Stimulated activated CD8-positive, alpha-beta memory T cell treated with anti-CD3 and anti-CD28 coated beads, Interleukin-12 subunit alpha, Interleukin-12 subunit beta, amount 100 ng/mL, for 24 hours (primary cell): ENCODE data around the gene ABHD14A.
"Not testable (repeated sequence)": the region's sequence is repeated elsewhere in the genome, so short reads cannot be mapped to it uniquely, and the experiment has no call there.

Experiments
- DNase-seq: peaks from one replicate; pipeline ENCODE4 v3.0.0-alpha.2; 2020; ENCODE audit errors: extremely low read depth

The ABHD14A gene

DNA sequence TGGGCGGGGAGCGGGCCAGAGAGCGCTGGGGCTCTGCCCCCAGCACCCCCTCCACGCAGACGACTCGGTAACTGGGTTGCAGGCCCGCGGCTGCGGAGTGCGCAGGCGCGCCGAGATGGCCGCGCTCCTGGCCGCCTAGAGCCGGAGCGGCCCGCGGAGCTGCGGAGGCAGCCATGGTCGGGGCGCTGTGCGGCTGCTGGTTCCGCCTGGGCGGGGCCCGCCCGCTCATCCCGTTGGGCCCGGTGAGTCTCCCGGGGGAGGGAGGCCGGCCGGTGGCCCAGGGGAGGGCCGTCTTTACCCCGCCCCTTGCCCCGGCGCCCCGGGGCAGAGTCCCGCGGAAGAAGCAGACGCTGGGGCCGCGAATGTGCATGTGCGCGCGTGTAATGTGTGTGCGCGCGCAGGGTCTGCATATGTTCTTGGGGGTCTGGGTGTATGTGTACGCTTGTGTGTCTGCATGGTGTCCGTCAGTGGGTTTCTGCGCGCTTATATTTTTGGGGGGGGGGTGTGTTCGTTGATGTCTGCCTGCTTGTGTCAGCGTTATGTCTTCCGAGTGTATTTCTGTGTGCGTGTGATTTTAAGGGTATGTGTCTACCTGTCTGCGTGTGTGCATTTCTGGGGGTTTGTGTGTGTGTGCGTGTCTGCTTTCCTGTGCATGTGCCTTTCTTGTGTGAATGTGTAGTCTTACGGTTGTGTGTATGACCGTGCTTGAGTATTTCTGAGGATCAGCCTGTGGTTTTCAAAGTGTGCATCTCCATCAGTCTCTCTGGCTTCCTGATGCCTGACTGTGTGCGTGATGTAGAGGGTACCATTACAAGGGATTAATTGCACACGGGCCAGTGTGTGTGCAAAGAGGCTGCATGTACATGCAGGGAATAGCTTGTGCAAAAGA is at the start of gene ABHD14A:
TSS of gene ABHD14A (plus strand) at position 102 of the 889 bp plus-strand sequence. CDS start at position 174, 72 bp downstream.
- peak; percentile 37 for DNase-seq

DNA sequence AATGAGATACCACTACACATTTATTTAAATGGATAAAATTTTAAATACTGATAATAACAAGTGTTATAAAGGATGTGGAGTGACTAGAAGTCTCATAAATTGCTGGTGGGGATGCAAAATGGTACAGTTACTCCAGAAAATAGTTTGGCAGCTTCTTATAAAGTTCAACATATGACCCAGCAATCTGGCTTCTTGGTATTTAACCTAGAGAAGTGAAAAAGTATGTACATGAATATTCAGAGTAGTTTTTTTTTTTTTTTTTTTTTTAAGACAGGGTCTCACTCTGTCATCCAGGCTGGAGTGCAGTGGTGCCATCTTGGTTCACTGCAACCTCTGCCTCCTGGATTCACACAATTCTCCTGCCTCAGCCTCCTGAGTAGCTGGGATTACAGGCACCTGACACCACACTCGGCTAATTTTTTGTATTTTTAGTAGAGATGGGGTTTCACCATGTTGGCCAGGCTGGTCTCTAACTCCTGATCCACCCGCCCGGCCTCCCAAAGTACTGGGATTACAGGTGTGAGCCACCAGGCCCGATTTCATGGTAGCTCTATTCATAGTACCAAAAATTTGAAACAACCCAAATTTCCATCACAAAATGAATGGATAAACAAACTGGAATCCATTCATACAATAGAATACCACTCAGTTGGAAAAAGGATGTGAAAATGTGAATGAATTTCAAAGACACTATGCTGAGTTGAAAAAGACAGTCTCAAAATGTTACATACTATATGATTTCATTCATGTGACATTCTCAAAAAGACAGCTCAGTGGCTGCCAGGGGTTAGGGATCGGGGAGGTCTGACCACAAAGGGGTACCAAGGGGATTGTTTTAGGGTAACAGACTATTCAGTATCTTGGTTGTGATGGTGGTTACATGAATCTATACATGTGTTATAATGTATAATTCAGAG is 47.5 kb upstream of the ABHD14A start:
- DNase-seq: no peak

DNA sequence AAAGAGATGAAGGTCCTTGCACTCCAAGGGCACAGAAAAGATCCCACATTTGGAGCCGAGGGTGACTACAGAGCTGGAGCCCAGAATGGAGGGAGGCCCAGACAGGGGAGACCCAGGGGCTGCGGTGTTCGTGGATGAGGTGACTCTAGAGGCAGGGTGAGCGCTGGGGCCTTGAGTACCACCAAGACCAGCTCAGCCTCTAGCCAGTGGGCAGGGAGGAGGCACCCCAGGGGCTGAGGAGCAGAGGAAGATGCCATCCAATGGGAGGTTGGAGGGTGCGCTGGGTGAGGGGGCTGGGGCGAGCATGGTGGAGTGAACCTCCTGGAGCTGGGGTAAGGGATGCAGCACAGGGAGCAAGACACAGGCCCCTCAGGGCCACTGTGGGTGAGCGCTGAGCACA is 46.4 kb upstream of the ABHD14A start:
- no peak for DNase-seq

GRCh38 chr3:51928981-51929380 is 45.9 kb upstream of the ABHD14A start:
- DNase-seq: not testable (repeated sequence)

GRCh38 chr3:51929420-51930003 is 45.4 kb upstream of the ABHD14A start:
- no peak for DNase-seq

DNA sequence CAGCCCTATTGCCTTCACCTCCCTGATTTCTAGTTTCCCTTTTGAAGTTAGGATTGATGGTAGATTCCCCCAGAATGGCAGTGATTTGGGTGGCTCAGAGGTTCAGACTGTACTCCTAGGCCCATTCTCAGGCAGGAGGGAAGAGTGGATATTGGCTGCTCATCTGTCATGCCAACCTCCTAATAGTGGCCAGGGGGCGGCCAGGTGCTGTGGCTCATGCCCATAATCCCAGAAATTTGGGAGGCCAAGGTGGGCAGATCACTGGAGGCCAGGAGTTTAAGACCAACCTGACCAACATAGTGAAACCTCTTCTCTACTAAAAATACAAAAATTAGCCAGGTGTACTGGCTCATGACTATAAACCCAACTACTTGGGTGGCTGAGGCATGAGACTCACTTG is 44.4 kb upstream of the ABHD14A start:
- no peak for DNase-seq

- DNase-seq: no peak
These were observed 43.1 kb upstream of the ABHD14A start for GRCh38 chr3:51931756-51932155.

DNA sequence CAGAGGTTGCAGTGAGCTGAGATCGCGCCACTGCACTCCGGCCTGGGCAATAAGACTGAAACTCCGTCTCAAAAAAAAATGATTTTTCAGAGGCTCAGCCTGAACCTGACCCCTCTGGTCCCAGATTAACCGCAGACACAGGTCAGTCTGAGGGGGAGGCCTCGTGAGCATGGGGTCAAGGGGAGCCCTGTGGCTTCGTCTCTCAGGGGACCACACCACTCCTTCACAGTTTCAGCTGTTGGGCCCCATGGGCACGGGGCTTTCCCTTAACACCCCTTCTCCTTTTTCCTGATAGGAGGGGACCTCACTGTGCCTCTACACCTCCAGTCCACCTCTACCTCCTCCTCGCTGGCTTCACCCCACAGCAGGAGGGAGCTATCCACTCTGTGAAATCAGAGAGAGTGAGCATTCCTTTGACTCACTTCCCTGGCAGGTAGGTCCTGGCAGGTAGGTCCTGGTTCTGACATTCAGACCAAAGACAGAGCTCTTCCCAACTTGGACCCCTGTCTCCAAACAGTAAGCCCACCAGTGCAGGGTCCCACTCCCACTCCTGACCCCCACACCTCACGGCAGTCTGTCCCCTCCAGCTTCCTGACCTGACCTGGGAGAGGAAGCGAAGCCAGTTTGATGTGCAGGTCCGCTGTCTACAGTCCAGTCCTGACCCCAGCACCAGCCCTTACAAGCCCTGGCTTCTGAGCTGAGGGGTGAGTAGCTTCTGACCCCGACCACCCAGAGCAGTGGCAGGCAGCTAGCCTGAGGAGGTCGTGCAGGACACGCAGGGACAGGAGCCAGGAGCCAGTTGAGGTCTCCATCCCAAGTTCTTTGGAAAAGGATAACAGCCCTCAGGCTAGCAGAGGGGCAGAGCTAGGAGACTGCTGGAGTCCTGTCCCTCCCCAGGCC is 42.1 kb upstream of the ABHD14A start:
- no peak for DNase-seq

DNA sequence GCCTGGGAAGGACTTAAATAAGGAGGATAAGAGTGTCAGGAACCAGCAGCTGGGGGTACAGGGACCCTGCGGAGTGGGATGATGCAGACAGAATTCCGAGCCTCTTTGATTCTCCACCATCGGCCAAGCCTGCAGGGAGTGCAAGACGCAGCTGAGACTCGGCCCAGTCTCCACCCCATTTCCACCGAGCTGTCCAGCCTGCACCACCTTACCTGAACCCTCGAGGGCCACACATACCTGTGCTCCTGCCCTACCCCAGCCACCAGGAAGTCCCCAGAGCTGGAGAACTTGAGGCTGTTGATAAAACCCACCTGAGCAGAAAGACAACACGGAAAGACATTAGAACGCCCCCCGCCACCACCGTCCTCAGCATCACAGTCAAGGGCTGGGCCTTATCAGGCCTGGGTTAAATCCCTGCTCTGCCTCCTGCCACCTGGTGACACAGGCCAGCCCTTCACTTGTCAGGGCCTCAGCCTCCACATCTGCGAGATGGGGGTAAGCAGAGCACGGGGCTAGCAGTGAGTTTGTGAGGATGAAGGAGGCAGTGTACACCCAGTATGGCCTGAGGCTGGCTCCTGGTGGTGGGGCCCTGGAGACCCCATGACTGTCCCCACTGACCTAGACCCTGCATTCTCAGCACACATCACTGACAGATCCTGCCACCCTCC is 41.3 kb upstream of the ABHD14A start:
- no peak for DNase-seq

DNA sequence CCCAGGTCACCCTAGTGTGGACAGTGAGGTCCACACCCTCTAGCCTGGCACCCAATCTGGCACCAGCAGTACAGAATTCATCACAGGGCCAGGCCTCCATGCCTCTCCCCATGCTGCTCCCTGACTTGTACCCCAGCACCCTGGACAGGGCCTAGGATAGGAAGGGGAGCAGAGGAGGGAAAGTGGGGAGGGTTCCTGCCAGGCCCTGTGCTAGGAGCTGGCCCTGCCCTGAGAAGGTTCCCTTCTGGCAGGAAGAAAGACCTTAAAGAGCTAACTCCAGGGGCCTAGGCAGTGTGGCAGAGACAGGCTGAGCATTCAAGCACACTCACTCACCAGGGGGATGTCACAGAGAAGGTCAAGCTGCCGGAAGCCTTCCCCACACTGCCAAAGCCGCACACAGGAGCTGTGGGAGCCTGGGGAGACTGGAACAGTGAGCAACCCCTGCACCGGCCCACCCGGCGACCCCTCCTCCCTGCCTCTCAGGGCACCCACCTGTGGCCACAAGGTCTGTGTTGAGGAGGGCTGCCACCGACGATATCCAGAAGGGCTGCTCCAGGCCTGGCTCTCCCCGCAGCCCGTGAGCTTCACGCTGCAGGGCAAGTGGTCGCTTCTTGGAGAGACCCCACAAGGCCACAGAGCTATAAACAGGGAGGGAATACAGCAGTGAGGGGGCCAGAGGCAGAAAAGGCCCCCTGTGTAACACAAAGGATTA is 40.6 kb upstream of the ABHD14A start:
- DNase-seq: no peak

DNA sequence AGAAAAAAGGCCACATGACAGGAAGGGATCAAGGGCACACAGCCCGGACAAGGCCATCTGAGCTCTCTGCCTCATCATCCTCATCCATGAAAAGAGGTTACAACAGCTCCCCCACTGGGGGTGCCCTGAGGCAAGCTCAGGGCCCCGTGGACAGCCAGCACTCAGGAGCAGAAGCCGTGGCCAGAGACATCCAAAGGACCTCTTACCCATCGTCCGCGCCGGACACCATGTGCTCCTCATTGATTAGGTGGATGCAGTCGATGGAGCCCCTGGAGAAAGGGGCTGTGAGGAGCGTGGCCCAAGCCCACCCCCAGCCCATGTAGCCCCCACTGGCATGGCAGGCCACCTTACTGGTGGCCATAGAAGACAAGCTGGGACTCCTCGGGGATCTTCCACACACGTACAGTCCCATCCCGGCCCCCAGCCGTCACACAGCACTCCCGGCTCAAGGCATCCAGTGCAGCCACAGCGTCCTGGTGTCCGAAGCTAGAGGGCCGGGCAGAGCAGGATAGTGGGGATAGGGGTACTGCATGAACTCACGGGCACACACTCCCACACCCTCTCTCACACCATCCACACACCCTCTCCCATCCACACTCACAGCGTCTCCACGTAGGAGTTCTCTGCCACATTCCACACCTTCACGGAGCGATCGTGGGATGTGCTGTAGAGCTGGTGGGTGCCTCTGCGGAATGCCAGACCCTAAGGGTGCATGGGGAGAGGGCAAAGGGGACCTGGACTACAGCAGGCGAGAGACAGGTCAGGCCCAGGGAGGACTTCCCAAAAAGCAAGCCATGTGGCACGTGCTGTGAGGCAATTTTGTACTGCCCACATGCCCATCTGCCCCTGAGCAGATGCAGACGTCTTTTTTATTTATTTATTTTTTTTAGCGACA is 39.6 kb upstream of the ABHD14A start:
- no peak for DNase-seq

DNA sequence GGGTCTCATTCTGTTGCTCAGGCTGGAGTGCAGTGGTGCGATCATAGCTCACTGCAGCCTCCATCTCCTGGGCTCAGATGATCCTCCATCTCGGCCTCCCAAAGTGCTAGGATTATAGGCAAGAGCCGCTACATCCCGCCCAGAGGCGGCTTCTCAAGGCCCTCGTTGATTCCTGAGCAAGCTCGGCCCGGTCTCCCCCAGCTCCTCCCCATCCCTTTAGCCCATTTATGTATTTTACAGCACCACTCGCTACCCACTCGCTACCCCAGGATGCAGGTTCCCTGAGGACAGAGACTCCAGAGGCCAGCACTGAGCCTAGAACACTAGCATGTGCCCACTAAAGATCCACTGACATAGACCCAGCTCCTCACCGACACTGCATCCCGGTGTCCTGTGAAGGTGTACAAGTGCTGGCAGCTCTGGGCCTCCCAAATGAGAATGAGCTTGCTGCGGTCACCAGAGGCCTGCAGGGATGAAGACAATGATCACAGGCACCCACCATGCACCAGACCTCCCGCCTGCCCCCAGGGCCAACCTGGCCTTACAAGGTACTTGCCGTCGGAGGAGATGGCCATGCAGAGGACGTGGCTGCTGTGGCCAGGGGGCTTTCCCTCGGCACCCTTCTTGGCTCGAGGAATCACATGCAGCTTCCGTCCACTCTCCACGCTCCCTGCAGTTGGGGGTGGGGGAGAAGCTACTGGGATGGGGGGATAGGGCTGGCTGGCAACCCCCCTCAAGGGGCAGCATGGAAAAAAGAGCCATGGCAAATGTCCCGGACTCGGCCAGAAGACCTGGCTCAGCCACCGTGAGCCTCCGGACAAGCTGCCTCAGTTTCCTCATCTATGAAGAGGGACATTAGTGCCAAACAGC is 38.7 kb upstream of the ABHD14A start:
- DNase-seq: no peak

GRCh38 chr3:51937014-51937413 is 37.9 kb upstream of the ABHD14A start:
- no peak for DNase-seq

DNA sequence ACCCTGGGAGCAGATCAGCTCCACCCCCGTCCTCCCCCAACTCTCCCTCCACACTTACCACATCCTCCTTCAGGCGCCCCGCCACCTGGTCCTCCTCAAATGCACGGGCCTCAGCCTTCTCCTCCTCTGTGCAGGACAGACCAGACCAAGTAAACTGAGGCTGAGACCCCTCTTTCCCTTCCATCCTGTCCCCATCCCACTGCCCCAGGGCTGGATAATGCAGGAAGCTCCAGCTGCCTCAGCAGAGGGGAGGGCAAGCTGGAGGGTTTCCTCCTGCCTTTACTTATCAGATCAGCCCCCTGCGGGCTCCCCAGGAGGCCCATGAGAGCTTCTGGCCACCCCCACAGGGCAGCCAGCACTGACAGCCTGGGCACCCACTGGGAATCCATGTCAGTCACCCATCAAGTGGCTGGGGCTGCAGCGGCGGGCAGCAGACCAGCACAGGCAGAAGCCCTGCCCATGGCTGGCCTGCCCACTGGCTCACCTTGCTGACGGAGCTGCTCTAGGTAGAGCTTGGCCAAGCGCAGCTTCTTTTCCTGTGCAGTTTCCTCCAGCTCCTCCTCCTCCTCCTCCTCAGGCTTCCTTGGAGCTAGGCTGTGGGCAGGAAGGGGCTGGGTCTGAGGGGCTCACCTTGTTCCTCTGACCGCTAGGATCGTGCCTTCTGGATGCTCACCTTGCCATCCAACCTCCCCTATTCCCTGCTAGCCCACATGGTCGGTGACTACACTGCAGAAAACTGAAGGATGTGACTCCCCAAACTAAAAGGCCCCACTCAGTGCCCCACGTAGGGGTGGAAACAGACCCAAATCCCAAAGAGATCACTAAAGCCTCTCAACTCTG is 37.0 kb upstream of the ABHD14A start:
- no peak for DNase-seq

GRCh38 chr3:51938780-51939425 is 36.0 kb upstream of the ABHD14A start:
- no peak for DNase-seq

DNA sequence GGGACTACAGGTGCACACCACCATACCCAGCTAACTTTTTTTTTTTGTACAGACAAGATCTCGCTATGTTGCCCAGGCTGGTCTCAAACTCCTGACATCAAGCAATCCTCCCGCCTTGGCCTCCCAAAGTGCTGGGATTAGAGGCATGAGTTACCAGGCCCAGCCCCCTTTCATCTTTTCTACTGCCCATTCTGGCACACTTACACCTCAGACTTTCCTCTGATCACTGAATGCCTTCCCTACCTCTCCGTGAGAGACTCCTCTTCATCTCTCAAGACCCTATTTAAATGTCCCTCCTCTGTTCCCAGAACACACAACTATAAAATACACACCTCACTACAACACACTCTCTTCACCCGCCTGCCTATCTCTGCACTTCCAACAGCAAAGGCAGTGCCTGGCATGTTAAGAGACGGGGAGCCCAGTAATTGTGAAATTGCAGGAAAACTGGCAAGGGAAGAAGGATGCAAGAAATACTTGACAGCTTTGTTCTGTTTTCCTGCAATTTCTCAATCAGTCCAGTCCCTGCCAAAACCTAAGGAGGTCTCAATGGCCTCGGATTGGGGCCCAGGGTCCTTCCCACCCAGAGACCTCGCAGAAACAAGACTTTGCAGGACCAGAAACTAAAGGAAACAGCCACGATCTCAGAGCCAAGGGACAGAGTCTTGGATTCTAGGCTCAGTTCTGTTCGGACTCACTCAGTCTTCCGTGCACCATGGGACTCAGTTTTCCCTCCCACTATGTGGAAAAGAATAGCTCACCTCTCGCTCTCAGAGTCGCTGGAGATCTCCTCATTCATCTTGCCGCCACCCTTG is 34.0 kb upstream of the ABHD14A start:
- DNase-seq: no peak
